Stimulated activated CD4-positive, alpha-beta T cell treated with anti-CD3 and anti-CD28 coated beads, TNF-alpha, amount 100 ng/mL, for 24 hours (primary cell): ENCODE results near the gene CTNNA3.
"Not testable (repeated sequence)": the region's sequence is repeated elsewhere in the genome, so short reads cannot be mapped to it uniquely, and the experiment has no call there.

ENCODE experiments used
- DNase-seq, 3 experiments: peaks; one replicate each; pipeline ENCODE4 v3.0.0-alpha.2; 2020; ENCODE audit warnings: low read depth in 3 of 3

Gene CTNNA3

GRCh38 chr10:67602268-67602950 lies 93.6 kb downstream of the CTNNA3 start:
- DNase-seq, result no peak

- DNase-seq, result no peak
These were observed 96.4 kb downstream of the CTNNA3 start for GRCh38 chr10:67599597-67599996.

GRCh38 chr10:67596641-67597040 lies 99.4 kb downstream of the CTNNA3 start:
- DNase-seq, result no peak

DNA sequence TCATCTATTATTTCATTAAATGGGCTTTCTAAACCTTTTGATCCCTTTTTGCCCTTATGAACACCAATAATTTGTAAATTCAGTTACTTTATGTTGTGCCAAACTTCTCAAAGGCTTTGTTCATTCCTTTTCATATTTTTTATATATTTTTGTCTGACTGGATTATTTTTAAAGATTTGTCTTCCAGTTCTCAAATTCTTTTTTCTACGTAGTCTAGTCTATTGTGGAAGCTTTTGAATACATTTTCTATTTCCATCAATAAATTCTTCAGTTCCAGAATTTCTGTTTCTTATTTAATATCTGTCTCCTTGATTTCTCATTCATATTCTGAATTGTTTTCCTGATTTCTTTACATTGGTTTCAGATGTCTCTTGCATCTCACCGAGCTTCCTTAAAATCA lies 108.2 kb downstream of the CTNNA3 start:
- no peak for DNase-seq

GRCh38 chr10:67575532-67575931 lies 120.5 kb downstream of the CTNNA3 start:
- DNase-seq, result no peak

- no peak for DNase-seq
These were observed 122.5 kb downstream of the CTNNA3 start for GRCh38 chr10:67573484-67573883.

DNA sequence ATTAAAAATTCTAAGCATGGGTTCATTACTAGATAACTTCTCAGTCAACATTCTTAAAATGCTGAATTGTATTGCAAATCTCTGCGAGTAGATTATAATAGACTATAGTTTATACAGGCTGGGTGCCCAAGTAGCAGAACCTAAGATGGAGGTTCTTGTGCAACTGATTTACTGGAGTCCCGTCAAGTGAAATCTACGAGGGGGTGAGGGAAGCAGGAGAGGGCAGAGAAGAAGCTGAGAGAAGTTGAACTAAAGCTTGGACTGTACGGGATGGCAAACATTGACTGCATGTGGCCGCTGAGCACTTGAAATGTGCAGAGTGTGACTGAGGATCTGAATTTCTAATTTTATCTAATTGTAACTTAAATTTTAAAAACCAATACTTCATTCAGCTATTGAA lies 124.5 kb downstream of the CTNNA3 start:
- DNase-seq, result no peak

- not testable (repeated sequence) for DNase-seq
These were observed 137.7 kb downstream of the CTNNA3 start for GRCh38 chr10:67558311-67558710.

DNA sequence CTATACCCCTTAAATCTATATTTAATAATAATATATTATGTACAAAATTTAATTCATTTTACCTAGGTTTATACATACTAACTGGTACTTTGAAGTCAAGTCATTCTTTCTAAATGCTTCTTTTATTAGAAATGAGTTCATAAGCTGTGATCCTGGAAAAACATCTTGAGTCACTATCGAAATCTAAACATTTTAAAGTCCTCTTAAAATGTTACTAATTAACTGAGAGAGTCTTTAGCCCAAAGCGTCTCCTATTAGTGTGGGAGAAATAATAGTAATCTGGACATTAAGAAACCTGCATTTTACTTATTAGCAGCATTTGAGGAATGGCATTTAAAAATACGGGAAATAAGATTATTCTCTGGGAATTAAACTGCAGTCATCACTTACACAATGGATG lies 142.7 kb downstream of the CTNNA3 start:
- no peak for DNase-seq

DNA sequence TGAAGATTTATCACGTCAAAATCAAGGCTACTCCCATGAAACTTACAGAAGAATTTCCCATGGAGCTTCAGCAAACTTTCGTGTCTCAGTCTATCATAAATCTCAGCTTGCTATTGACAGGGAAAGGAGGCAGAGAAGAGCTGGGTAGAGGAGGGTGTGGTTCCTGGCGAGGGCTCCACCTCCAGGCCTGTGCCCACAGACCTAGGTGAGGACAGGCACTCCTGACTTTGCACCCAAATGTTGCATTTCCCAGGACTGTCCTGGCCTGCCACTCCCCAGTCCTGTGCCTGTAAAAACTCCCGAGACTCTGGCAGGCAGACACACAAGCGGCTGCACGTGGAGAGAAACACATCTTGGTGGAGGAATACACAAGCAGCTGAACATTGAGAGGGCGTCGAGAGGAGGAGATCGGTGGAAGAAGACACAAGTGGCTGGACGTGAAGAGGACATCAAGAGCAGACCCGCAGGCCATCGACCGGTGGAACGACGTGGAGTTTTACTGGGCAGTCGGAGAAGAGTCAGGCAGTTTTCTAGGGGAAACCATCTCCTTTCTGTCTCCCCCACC lies 145.1 kb downstream of the CTNNA3 start:
- no peak for DNase-seq

GRCh38 chr10:67550046-67550445 lies 145.9 kb downstream of the CTNNA3 start:
- no peak for DNase-seq

GRCh38 chr10:67549390-67549789 lies 146.6 kb downstream of the CTNNA3 start:
- no peak for DNase-seq

GRCh38 chr10:67541411-67541810 lies 154.6 kb downstream of the CTNNA3 start:
- no peak for DNase-seq

DNA sequence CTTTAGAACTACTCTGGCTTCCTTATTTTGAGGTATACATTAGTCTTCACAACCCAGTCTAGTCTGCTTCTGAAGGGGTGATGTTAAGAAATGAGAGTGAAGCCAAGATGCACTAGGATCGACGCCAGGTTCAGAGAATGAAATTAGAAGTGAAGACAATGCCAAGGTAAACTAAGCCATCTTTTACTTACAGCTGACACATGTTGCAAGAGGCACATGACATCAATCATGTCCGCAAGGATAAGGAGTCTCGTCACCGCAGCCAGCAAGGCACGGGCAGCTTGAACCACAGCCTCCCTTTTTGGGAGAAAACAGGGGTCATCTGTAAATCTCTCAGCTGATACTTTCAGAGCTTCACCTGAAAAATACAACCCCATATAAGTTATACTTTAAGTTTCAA lies 156.7 kb downstream of the CTNNA3 start:
- no peak for DNase-seq

GRCh38 chr10:67537906-67538305 lies 158.1 kb downstream of the CTNNA3 start:
- no peak for DNase-seq

DNA sequence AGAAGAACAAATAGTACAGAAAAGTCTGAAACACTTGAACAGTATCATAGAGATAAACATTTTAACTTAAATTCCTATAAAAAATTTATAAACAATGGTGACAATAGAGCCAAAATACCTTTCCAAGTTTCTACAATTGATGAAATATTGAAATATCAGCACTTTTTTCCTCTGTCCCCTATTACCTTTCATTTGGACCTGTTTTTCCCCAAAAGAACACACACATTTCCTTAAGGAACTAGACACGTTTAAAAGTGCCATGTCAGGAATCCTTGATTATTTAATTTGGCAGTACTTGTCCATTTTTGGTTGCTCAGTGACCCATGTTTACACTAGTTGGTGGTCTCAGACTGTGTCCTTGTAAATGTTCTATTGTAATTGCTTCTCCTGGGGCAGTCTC lies 162.6 kb downstream of the CTNNA3 start:
- DNase-seq, result no peak

- not testable (repeated sequence) for DNase-seq
These were observed 165.0 kb downstream of the CTNNA3 start for GRCh38 chr10:67530990-67531389.

GRCh38 chr10:67527351-67527750 lies 168.6 kb downstream of the CTNNA3 start:
- no peak for DNase-seq

GRCh38 chr10:67521546-67521945 lies 174.4 kb downstream of the CTNNA3 start:
- no peak for DNase-seq

DNA sequence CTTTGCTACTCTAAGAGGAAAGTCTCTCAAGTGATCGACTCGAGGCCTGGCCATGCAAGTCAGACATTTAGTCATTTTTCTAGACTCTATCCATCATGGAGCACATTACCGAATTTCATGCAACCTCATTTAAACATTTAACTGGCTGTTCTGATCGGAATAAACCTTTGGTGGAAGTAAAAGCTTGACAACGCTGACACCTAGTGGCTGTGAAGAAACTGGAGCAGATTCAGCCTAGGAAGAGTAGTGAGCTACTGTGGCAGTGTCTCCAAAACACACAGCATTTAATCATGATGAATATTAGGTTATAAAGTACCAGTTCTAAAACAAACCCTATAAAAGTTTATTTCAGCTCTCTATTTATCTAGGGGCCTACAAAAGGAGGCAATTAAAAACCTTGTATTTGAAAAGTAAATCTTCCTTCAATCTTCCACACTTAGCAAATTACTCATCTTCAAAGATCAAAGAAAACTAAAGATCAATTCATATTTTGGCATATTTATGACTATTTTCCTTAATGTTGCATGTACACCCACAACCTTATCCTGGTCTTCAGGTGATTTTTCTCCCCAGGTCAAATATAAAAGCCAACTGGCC lies 175.0 kb downstream of the CTNNA3 start:
- peak in 1 of 3 experiments; percentile 6 for DNase-seq

- DNase-seq, result no peak
These were observed 176.6 kb downstream of the CTNNA3 start for GRCh38 chr10:67519434-67519833.

DNA sequence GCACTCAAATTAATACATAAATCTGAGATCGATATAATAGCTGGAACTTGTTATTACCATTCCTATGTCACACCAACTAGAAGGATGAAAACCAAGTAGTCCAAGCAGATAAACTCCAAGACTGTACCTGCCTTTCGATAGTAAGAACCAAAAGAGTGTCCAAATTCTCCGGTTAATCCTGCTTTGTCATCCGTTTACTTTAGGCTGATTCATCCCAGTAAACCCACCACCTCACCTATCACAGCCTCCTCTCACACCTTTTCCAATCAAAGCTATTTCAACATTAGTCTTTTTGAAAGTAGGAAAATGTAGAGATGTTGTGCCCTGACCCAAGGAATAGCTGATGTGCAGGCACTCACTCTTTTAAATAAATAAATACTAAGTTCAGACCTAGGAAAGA lies 177.2 kb downstream of the CTNNA3 start:
- DNase-seq, result no peak

- DNase-seq, result no peak
These were observed 178.0 kb downstream of the CTNNA3 start for GRCh38 chr10:67518043-67518442.

GRCh38 chr10:67506757-67507091 lies 189.3 kb downstream of the CTNNA3 start:
- DNase-seq, result no peak
